WTC11 (cell line): ENCODE measurements around the gene TNFAIP2. TPM values are rescaled to one million over a fixed set of nuclear protein-coding genes. Genes with fewer than 3 reads are reported as not detected.

Experiments used
- ATAC-seq: fragments of 200-7000 bp; cut with Tn5 transposase; 2 replicates; pipeline ENCODE4 v1.10.0; 2021; ENCODE audit warnings: mild to moderate bottlenecking, moderate library complexity
- CTCF ChIA-PET: fragments of 300-600 bp; sonication (Branson Sonifier 250); formaldehyde crosslinking; loops from one replicate; lab custom pipeline; 2021; ENCODE audit warnings: antibody characterized with exemption; lab: Charles Lee
- POLR2A ChIA-PET: fragments of 350-600 bp; sonication (Branson Sonifier 250); formaldehyde crosslinking; loops from one replicate; lab custom pipeline; 2021; ENCODE audit warnings: antibody characterized with exemption; lab: Charles Lee
- DNase-seq: peaks from one replicate; pipeline ENCODE4 v3.0.0; 2021; ENCODE audit warnings: low spot score
- H3K27ac Mint-ChIP-seq: 2 replicates; pipeline ENCODE4 v1.8.0; 2021; ENCODE audit warnings: mixed read lengths
- H3K27me3 Mint-ChIP-seq: 2 replicates; pipeline ENCODE4 v1.8.0; 2021; ENCODE audit warnings: low read depth, mild to moderate bottlenecking, moderate library complexity, mixed read lengths
- H3K36me3 Mint-ChIP-seq: 2 replicates; pipeline ENCODE4 v1.8.0; 2021; ENCODE audit warnings: mixed read lengths
- H3K4me1 Mint-ChIP-seq: 2 replicates; pipeline ENCODE4 v1.8.0; 2022; ENCODE audit warnings: mixed read lengths
- H3K4me3 Mint-ChIP-seq: 2 replicates; pipeline ENCODE4 v1.8.0; 2021; ENCODE audit warnings: mild to moderate bottlenecking, moderate library complexity, mixed read lengths
- H3K9me3 Mint-ChIP-seq: 2 replicates; pipeline ENCODE4 v1.8.0; 2021; ENCODE audit warnings: mixed read lengths
- ATF1 ChIP-seq: sonication (generic); formaldehyde crosslinking; IDR thresholded peaks from 2 replicates; pipeline ENCODE4 v1.8.1; 2023; ENCODE audit warnings: mild to moderate bottlenecking, moderate library complexity, missing genetic modification reagents
- E2F5 ChIP-seq: sonication (generic); formaldehyde crosslinking; IDR thresholded peaks from 2 replicates; pipeline ENCODE4 v1.8.1; 2022; ENCODE audit warnings: mild to moderate bottlenecking, moderate library complexity, missing genetic modification reagents
- ESRRA ChIP-seq: sonication (generic); formaldehyde crosslinking; IDR thresholded peaks from 2 replicates; pipeline ENCODE4 v1.8.1; 2022; ENCODE audit warnings: mild to moderate bottlenecking, missing genetic modification reagents, borderline replicate concordance
- ETV6 ChIP-seq: sonication (generic); formaldehyde crosslinking; IDR thresholded peaks from 2 replicates; pipeline ENCODE4 v1.8.1; 2022; ENCODE audit warnings: mild to moderate bottlenecking, missing genetic modification reagents
- HMGXB4 ChIP-seq: sonication (generic); formaldehyde crosslinking; IDR thresholded peaks from 2 replicates; pipeline ENCODE4 v1.8.1; 2023; ENCODE audit warnings: mild to moderate bottlenecking, moderate library complexity, missing genetic modification reagents
- IRF2 ChIP-seq: sonication (generic); formaldehyde crosslinking; IDR thresholded peaks from 2 replicates; pipeline ENCODE4 v1.8.0; 2022; ENCODE audit warnings: low read depth, missing genetic modification reagents, borderline replicate concordance
- JAZF1 ChIP-seq: fragments of 250-450 bp; sonication (Bioruptor Pico); IDR thresholded peaks from 2 replicates; pipeline ENCODE4 v1.9.0; 2021; ENCODE audit warnings: moderate library complexity, mild to moderate bottlenecking, inconsistent platforms
- JUN ChIP-seq: sonication (generic); formaldehyde crosslinking; IDR thresholded peaks from 2 replicates; pipeline ENCODE4 v1.8.0; 2023; ENCODE audit warnings: mild to moderate bottlenecking, missing genetic modification reagents
- MLX ChIP-seq: sonication (generic); formaldehyde crosslinking; IDR thresholded peaks from 2 replicates; pipeline ENCODE4 v1.8.1; 2023; ENCODE audit warnings: mild to moderate bottlenecking, missing genetic modification reagents, moderate library complexity
- MXD4 ChIP-seq: fragments of 250-450 bp; sonication (Bioruptor Pico); IDR thresholded peaks from 2 replicates; pipeline ENCODE4 v1.8.0; 2021; ENCODE audit warnings: mild to moderate bottlenecking, moderate library complexity, borderline replicate concordance
- NFATC4 ChIP-seq: fragments of 250-450 bp; sonication (Bioruptor Pico); IDR thresholded peaks from 2 replicates; pipeline ENCODE4 v1.9.0; 2021; ENCODE audit warnings: mild to moderate bottlenecking
- NFE2L1 ChIP-seq: sonication (generic); formaldehyde crosslinking; IDR thresholded peaks from 2 replicates; pipeline ENCODE4 v1.8.1; 2023; ENCODE audit warnings: missing genetic modification reagents
- TEAD1 ChIP-seq: sonication (generic); formaldehyde crosslinking; IDR thresholded peaks from 2 replicates; pipeline ENCODE4 v1.8.0; 2022; ENCODE audit warnings: mild to moderate bottlenecking, missing genetic modification reagents
- ZNF423 ChIP-seq: fragments of 250-450 bp; sonication (Bioruptor Pico); IDR thresholded peaks from 2 replicates; pipeline ENCODE4 v2.1.2; 2022; ENCODE audit warnings: mild to moderate bottlenecking, moderate library complexity
- total RNA-seq: library from RNA; stranded (reverse); gene quantifications from 3 replicates; pipeline ENCODE4 v1.2.3, GENCODE V29; 2021
- TF ChIP-seq, protein P1 (sequence below): sonication (generic); formaldehyde crosslinking; IDR thresholded peaks from 2 replicates; pipeline ENCODE4 v1.8.0; 2022; ENCODE audit warnings: mild to moderate bottlenecking, missing genetic modification reagents
- TF ChIP-seq, protein P2 (sequence below): sonication (generic); formaldehyde crosslinking; IDR thresholded peaks from 2 replicates; pipeline ENCODE4 v1.8.1; 2022; ENCODE audit warnings: low read depth, missing genetic modification reagents, borderline replicate concordance
- TF ChIP-seq, protein P3 (sequence below): fragments of 250-450 bp; sonication (Bioruptor Pico); IDR thresholded peaks from 2 replicates; pipeline ENCODE4 v1.8.0; 2021; ENCODE audit warnings: mild to moderate bottlenecking

The TNFAIP2 gene
- total RNA-seq, 1 experiment from 2014 or later: 24.1 TPM

- TF ChIP-seq ETV6 (0 out of 2 replicates have a peak, but pooled peaks have one; percentile 40), ZNF423 (CRISPR knock-in tag) (no peak)
- H3K9me3 Mint-ChIP-seq: no peaks in the 10 kb centered on the region
- H3K4me1 Mint-ChIP-seq: peaks cover 14% of the 10 kb centered on the region
- peaks cover 56% of the 10 kb centered on the region for H3K27me3 Mint-ChIP-seq
- CTCF ChIA-PET: interaction anchor here (1.1 to 6.3 kb wide), 7 partner anchors 9 to 200 kb away, joined by 3 to 199 read pairs (median 60); partner anchors contain the start of gene TNFAIP2
- peak; percentile 50 for DNase-seq
- H3K36me3 Mint-ChIP-seq: no peaks in the 10 kb centered on the region
- POLR2A ChIA-PET: interaction anchor here (0.5 to 1.6 kb wide), 2 partner anchors 25 to 244 kb away, joined by 3 read pairs; no protein-coding TSS in a partner anchor
- no peak for ATAC-seq
- no peak overlapping the region for H3K4me3 Mint-ChIP-seq
- no peak overlapping the region for H3K27ac Mint-ChIP-seq
These were observed 21.1 kb upstream of the TNFAIP2 start for GRCh38 chr14:103101963-103102688.

GRCh38 chr14:103102689-103103260 is 20.5 kb upstream of the TNFAIP2 start:
- peaks cover 14% of the 10 kb centered on the region for H3K4me1 Mint-ChIP-seq
- no peaks in the 10 kb centered on the region for H3K9me3 Mint-ChIP-seq
- H3K27me3 Mint-ChIP-seq: peaks cover 54% of the 10 kb centered on the region
- DNase-seq: peak; percentile 24
- no peak for ATAC-seq
- ChIA-PET POLR2A (interaction anchor here (0.5 to 1.6 kb wide), 2 partner anchors 24 to 267 kb away, joined by 3 to 5 read pairs; no protein-coding TSS in a partner anchor), CTCF (interaction anchor here (1.1 to 6.3 kb wide), 6 partner anchors 8 to 199 kb away, joined by 3 to 199 read pairs (median 67); partner anchors contain the start of gene TNFAIP2)
- H3K27ac Mint-ChIP-seq: no peak overlapping the region
- H3K4me3 Mint-ChIP-seq: no peak overlapping the region
- TF ChIP-seq, protein P1, sequence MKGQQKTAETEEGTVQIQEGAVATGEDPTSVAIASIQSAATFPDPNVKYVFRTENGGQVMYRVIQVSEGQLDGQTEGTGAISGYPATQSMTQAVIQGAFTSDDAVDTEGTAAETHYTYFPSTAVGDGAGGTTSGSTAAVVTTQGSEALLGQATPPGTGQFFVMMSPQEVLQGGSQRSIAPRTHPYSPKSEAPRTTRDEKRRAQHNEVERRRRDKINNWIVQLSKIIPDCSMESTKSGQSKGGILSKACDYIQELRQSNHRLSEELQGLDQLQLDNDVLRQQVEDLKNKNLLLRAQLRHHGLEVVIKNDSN (CRISPR knock-in tag): no peak
- TF ChIP-seq IRF2 (CRISPR knock-in tag): no peak
- TF ChIP-seq HMGXB4 (CRISPR knock-in tag): no peak
- TF ChIP-seq, protein P2, sequence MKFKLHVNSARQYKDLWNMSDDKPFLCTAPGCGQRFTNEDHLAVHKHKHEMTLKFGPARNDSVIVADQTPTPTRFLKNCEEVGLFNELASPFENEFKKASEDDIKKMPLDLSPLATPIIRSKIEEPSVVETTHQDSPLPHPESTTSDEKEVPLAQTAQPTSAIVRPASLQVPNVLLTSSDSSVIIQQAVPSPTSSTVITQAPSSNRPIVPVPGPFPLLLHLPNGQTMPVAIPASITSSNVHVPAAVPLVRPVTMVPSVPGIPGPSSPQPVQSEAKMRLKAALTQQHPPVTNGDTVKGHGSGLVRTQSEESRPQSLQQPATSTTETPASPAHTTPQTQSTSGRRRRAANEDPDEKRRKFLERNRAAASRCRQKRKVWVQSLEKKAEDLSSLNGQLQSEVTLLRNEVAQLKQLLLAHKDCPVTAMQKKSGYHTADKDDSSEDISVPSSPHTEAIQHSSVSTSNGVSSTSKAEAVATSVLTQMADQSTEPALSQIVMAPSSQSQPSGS (CRISPR knock-in tag): no peak
- TF ChIP-seq JAZF1 (CRISPR knock-in tag): no peak
- no peak for TF ChIP-seq NFE2L1 (CRISPR knock-in tag)
- no peak for TF ChIP-seq JUN (CRISPR knock-in tag)
- no peak for TF ChIP-seq ATF1 (CRISPR knock-in tag)
- no peak for TF ChIP-seq NFATC4 (CRISPR knock-in tag)
- no peak for TF ChIP-seq TEAD1 (CRISPR knock-in tag)
- no peak for TF ChIP-seq E2F5
- no peak for TF ChIP-seq ESRRA (CRISPR knock-in tag)
- no peak for TF ChIP-seq MXD4 (CRISPR knock-in tag)
- no peak for TF ChIP-seq MLX (CRISPR knock-in tag)
- TF ChIP-seq, protein P3, sequence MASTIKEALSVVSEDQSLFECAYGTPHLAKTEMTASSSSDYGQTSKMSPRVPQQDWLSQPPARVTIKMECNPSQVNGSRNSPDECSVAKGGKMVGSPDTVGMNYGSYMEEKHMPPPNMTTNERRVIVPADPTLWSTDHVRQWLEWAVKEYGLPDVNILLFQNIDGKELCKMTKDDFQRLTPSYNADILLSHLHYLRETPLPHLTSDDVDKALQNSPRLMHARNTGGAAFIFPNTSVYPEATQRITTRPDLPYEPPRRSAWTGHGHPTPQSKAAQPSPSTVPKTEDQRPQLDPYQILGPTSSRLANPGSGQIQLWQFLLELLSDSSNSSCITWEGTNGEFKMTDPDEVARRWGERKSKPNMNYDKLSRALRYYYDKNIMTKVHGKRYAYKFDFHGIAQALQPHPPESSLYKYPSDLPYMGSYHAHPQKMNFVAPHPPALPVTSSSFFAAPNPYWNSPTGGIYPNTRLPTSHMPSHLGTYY (CRISPR knock-in tag): no peak
- H3K36me3 Mint-ChIP-seq: no peaks in the 10 kb centered on the region
